SU-DHL-6 (cell line): ENCODE data around the gene RAD51.

ENCODE experiments used
- CTCF ChIP-seq: fragments of 200-600 bp; sonication (generic); IDR thresholded peaks from one replicate; pipeline ENCODE4 v1.5.1; 2017; ENCODE audit warnings: antibody characterized with exemption, mild to moderate bottlenecking, low read length, moderate library complexity; ENCODE audit not compliant: insufficient read depth, poor library complexity, severe bottlenecking
- EZH2phosphoT487 ChIP-seq: fragments of 200-600 bp; sonication (generic), shearing (Covaris generic); conservative IDR thresholded peaks from 2 replicates; pipeline ENCODE4 v1.6.1; 2018; ENCODE audit warnings: mild to moderate bottlenecking, antibody characterized with exemption, low read length, moderate library complexity, mixed read lengths

DNA sequence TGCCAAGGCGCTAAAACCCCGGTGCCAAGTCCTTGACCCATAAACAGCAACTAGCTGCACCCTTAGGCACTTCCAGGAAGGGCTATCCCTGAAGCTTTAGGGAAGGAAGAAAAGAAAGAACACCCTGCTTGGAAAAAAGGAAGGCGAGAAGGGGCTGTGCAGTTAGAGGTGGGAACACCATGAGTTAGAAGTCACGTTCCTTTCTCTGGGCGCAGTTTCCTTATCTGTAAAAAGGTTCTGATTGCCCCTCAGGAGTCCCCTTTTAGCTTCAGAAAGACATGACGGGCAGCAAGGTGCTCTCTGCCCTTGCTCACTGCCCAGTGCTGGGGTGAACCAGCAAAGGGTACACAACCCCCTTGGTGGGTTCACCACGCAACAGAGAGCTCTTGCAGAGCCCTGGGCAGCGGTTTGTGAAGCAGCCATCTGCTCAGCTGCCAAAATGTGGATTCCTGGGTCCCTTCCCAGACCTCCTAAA, 69.7 kb downstream of the RAD51 start:
- TF ChIP-seq CTCF, result no peak
- TF ChIP-seq EZH2phosphoT487, result no peak
